ENCODE results near the gene KAZN.

The KAZN gene

DNA sequence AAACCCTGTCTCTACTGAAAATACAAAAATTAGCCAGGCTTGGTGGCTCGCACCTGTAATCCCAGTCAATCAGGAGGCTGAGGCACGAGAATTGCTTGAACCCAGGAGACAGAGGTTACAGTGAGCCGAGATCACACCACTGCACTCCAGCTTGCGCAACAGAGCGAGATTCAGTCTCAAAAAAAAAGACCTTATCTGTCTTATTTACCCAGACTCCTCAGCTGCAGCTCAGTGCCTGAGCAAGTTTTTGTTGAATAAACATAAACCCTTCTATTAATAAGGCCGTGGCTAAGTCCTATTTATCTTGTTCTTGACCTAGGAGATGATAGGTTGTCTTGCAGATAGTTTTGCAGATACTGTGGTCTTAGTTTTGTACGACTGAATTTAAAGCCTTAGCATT, 418.6 kb downstream of the KAZN start:
- TF ChIP-seq, protein P1, sequence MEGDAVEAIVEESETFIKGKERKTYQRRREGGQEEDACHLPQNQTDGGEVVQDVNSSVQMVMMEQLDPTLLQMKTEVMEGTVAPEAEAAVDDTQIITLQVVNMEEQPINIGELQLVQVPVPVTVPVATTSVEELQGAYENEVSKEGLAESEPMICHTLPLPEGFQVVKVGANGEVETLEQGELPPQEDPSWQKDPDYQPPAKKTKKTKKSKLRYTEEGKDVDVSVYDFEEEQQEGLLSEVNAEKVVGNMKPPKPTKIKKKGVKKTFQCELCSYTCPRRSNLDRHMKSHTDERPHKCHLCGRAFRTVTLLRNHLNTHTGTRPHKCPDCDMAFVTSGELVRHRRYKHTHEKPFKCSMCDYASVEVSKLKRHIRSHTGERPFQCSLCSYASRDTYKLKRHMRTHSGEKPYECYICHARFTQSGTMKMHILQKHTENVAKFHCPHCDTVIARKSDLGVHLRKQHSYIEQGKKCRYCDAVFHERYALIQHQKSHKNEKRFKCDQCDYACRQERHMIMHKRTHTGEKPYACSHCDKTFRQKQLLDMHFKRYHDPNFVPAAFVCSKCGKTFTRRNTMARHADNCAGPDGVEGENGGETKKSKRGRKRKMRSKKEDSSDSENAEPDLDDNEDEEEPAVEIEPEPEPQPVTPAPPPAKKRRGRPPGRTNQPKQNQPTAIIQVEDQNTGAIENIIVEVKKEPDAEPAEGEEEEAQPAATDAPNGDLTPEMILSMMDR (IDR thresholded peaks at IDR 0.05; ENCODE audit: low read depth, low read length) = no peak
- DNase-seq (ENCODE audit: extremely low read depth, low read depth) = no peak

DNA sequence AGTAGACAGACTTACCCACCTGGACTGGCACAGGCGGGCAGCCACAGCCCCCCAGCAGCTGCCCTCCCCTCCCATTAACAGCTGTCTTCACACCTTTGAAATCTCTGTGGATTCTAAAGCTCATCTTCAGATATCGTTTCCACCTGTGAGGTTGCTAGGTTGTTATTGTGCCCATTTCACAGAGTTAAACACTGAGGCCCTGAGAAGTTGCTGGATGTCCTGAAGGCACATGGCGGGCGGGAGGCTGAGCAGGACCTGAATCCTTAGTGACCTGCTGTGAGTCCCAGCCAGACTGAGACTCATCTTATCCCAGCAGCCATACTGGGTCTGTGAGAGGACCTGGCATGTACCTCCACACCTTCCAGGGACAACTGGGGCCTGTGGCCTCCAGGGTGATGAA, 420.3 kb downstream of the KAZN start:
- TF ChIP-seq, protein P1 (IDR thresholded peaks at IDR 0.05; ENCODE audit: low read depth, low read length) = no peak

DNA sequence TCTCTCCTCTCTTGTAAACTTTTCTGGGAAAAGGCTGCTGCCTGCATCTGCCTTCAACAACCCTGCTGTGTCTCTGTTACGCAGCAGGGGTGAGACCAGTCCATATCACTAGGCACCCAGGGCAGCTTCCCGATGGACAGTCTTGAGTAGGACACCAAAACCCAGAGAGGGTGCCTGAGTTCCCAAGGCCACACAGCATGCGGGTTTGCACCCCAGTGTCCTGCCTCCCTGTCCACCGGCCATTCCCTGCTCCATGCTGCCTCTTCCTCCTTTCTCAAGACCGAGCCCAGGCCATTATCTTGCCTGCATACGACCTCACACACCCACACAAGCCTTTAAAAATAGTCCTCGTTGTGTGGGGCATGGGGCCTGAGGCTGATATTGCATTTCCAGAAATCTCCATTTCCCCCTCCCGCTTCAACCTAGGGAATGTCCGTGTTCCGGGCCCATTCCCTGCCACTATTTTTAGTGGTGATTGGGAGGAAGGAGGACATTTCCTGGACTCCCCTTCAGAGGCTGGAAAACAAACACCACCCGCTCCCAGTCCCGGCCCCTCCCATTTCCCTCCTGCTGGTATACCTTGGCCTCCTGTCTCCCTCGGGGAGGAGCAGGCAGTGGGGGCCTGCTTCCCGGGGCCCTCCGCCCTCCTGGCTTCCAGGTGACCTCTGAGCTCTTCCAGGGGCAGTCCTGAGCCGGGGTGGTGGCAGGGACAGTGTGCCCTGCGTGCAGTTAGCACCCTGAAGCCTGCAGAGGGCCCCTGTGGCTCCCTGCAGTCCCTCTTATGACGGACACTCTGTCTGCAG, 422.7 kb downstream of the KAZN start:
- DNase-seq (ENCODE audit: extremely low read depth, low read depth) = no peak
- TF ChIP-seq, protein P1 (IDR thresholded peaks at IDR 0.05; ENCODE audit: low read depth, low read length) = no peak

More for the DNA sequence above, 420.3 kb downstream of the KAZN start:
- no peak for DNase-seq (ENCODE audit: extremely low read depth, low read depth)

DNA sequence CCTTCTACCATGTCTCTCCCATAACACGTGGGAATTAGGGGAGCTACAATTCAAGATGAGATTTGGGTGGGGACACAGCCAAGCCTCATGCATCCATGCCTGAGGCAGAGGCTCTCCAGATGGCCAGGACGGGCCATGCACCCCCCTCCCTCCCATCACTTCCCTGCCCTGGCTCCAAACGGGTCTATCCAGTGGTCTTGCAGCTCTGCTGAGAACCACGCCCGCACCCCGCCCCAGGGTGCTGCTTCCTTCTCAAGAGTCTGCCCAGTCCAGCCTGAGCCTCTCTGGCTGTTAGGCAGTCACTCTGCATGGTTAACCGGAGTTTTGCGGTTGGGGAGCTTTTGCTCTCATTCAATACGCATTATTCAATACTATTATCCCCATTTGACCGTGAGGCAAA, 423.6 kb downstream of the KAZN start:
- no peak for DNase-seq (ENCODE audit: extremely low read depth, low read depth)
- TF ChIP-seq, protein P1 (IDR thresholded peaks at IDR 0.05; ENCODE audit: low read depth, low read length) = no peak

DNA sequence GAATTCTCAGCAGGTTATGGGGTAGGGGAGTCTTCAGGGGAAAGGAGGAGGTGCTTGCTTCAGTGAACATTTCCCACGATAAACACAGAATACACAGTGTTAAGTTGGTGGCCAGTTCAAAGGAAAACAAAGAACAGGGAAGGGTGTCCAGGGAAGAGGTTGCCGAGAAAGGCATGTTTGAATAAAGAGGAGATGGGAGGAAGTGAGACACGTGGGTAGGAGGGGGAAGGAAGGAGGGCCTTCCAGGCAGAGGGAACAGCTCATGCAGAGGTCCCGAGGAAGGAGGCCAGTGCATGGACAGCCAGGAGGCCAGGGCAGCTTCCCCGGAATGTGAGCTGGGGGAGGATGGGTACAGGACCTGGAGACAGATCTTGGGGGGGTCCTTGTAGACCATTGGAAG, 424.7 kb downstream of the KAZN start:
- DNase-seq (ENCODE audit: extremely low read depth, low read depth) = no peak
- TF ChIP-seq, protein P1 (IDR thresholded peaks at IDR 0.05; ENCODE audit: low read depth, low read length) = no peak

DNA sequence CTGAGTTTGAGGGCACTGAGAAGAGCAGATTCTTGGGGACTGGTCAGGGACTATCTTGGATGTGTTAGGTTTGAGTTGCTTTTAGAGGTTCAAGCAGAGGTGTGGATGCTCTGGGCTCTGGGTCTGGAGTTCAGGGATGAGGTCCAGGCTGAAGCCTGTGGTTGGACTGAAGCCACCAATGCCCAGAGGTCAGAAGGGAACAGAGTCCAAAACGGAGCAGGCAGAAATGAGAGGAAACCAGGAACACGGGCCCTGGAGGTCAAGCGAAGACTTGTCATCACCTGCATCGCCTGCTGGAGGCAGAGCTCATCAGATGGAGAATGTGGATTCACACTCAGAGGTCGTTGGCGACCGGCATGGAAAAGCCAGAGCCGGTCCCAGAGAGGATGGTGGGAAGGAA, 425.5 kb downstream of the KAZN start:
- DNase-seq (ENCODE audit: extremely low read depth, low read depth) = no peak
- TF ChIP-seq, protein P1 (IDR thresholded peaks at IDR 0.05; ENCODE audit: low read depth, low read length) = no peak

GRCh38 chr1:15026117-15026489, 427.6 kb downstream of the KAZN start:
- TF ChIP-seq, protein P1 (IDR thresholded peaks at IDR 0.05; ENCODE audit: low read depth, low read length) = no peak
- no peak for DNase-seq (ENCODE audit: extremely low read depth, low read depth)
